Aorta (tissue), 5 donors: ENCODE measurements around the gene C10orf71. TPM values are rescaled to one million over a fixed set of nuclear protein-coding genes. Genes with fewer than 3 reads are reported as not detected.

Experiments
- ATAC-seq: fragments of 200-7000 bp; cut with Tn5 transposase; one replicate; pipeline ENCODE4 v1.9.1; 2022; ENCODE audit warnings: moderate library complexity; ENCODE audit not compliant: low FRiP score
- DNase-seq, 2 donors: peaks; one replicate each; pipeline ENCODE4 v3.0.0-alpha.2; 2020
- H3K27ac ChIP-seq, 2 donors: one replicate each; pipeline ENCODE4 v1.5.1; 2013; ENCODE audit warnings: low read length in 2 of 2, mild to moderate bottlenecking in 2 of 2, moderate library complexity in 2 of 2, control low read depth in 1 of 2, inconsistent platforms in 1 of 2, low read depth in 1 of 2
- H3K27me3 ChIP-seq, 2 donors: one replicate each; pipeline ENCODE4 v1.6.1; 2013; ENCODE audit warnings: control low read depth in 1 of 2, low read length in 1 of 2, mild to moderate bottlenecking in 1 of 2, moderate library complexity in 1 of 2; ENCODE audit not compliant: insufficient read depth in 2 of 2, control insufficient read depth in 1 of 2
- H3K36me3 ChIP-seq, 2 donors: one replicate each; pipeline ENCODE4 v1.6.1; 2013; ENCODE audit warnings: control low read depth in 1 of 2, low read length in 1 of 2, mild to moderate bottlenecking in 1 of 2; ENCODE audit not compliant: insufficient read depth in 2 of 2, control insufficient read depth in 1 of 2
- H3K4me1 ChIP-seq, 2 donors: one replicate each; pipeline ENCODE4 v1.6.1; 2013; ENCODE audit warnings: low read length in 2 of 2, control low read depth in 1 of 2, mild to moderate bottlenecking in 1 of 2, moderate library complexity in 1 of 2; ENCODE audit not compliant: insufficient read depth in 2 of 2, control insufficient read depth in 1 of 2
- H3K4me3 ChIP-seq, 2 donors: one replicate each; pipeline ENCODE4 v1.5.1; 2013; ENCODE audit warnings: low read length in 2 of 2, control low read depth in 1 of 2, mild to moderate bottlenecking in 1 of 2
- H3K9me3 ChIP-seq: one replicate; pipeline ENCODE4 v1.6.1; 2013; ENCODE audit warnings: mild to moderate bottlenecking, low read length; ENCODE audit not compliant: control insufficient read depth
- WGBS, 2 donors: extraction: QIAGEN DNeasy Blood & Tissue Kit; methylation state at CpG; one replicate each; pipeline ENCODE4 v1.1.7; 2013; 5-methylcytosine and 5-hydroxymethylcytosine counted together
- intact Hi-C, 2 donors: fragments of 100-400 bp; cut with DNase I; formaldehyde crosslinking; loops; one replicate each; pipeline versions ENCODE4 v1.14.2 to v1.15.0; 2022
- polyA plus RNA-seq, 2 donors: library from polyadenylated mRNA; stranded (reverse); fragments of 200-250 nt; gene quantifications; one replicate each; pipeline ENCODE4 v1.2.3, GENCODE V29; 2013
- total RNA-seq, 2 donors: library from RNA; stranded (reverse); fragmentation: NEBNext Ultra II Directional; extraction: Animal tissue kit (Norgen Biotek cat#: 25700); gene quantifications; one replicate each; pipeline ENCODE4 v1.2.1, GENCODE V29; 2021
- donor health status: healthy with polysubstance abuse.
- donor health status: Bipolar disorder and iron deficiency.
- donor health status: DM: no; HTN: no; CAD: no.
- donor health status: DM: no; HTN: no; CAD: no.
- donor health status: DM: yes; HTN: yes; CAD: no.

Gene C10orf71
- total and polyA plus RNA-seq, 4 donors = 0.09 to 0.13 (median 0.13) TPM; not detected in 1

GRCh38 chr10:49313501-49314070 is 14.6 kb downstream of the C10orf71 start:
- ATAC-seq = no peak
- Histone ChIP-seq H3K27ac (no peak overlapping the region), H3K9me3 (peaks cover 5% of the 10 kb centered on the region), H3K27me3 (no peaks in the 10 kb centered on the region), H3K4me1 (no peaks in the 10 kb centered on the region), H3K4me3 (no peak overlapping the region), H3K36me3 (no peaks in the 10 kb centered on the region)
- intact Hi-C loops = no loop called here
- 70 to 75% methylated on average over 11 of the region's 11 CpGs for WGBS, 2 donors
- DNase-seq = no peak

GRCh38 chr10:49314806-49315205 is 15.8 kb downstream of the C10orf71 start:
- H3K27ac ChIP-seq = no peak overlapping the region
- H3K4me1 ChIP-seq = no peaks in the 10 kb centered on the region

GRCh38 chr10:49318028-49318427 is 19.1 kb downstream of the C10orf71 start:
- Histone ChIP-seq H3K9me3 (no peaks in the 10 kb centered on the region), H3K27me3 (no peaks in the 10 kb centered on the region), H3K36me3 (no peaks in the 10 kb centered on the region), H3K4me1 (no peaks in the 10 kb centered on the region), H3K27ac (no peak overlapping the region), H3K4me3 (no peak overlapping the region)
- intact Hi-C loops = no loop called here
- DNase-seq = no peak
- 91 to 92% methylated on average over 6 of the region's 6 CpGs for WGBS, 2 donors
- ATAC-seq = no peak

More at GRCh38 chr10:49314806-49315205, 15.8 kb downstream of the C10orf71 start:
- H3K9me3 ChIP-seq = no peaks in the 10 kb centered on the region
- DNase-seq = no peak
- no peaks in the 10 kb centered on the region for H3K27me3 ChIP-seq
- intact Hi-C loops = no loop called here
- ATAC-seq = no peak
- no peaks in the 10 kb centered on the region for H3K36me3 ChIP-seq
- no peak overlapping the region for H3K4me3 ChIP-seq
- WGBS, 2 donors = 91 to 92% methylated on average over 5 of the region's 5 CpGs

GRCh38 chr10:49318755-49319154 is 19.8 kb downstream of the C10orf71 start:
- Histone ChIP-seq H3K4me3 (no peak overlapping the region), H3K4me1 (no peaks in the 10 kb centered on the region), H3K27me3 (no peaks in the 10 kb centered on the region), H3K9me3 (no peaks in the 10 kb centered on the region), H3K36me3 (no peaks in the 10 kb centered on the region), H3K27ac (no peak overlapping the region)
- no peak for ATAC-seq
- DNase-seq = no peak
- intact Hi-C loops = no loop called here

- WGBS, 2 donors = 83 to 95% methylated on average over 1 of the region's 1 CpG
- no peaks in the 10 kb centered on the region for H3K27me3 ChIP-seq
- intact Hi-C loops = no loop called here
- no peak overlapping the region for H3K4me3 ChIP-seq
- DNase-seq (no peak), ATAC-seq (no peak)
- no peaks in the 10 kb centered on the region for H3K36me3 ChIP-seq
- H3K27ac ChIP-seq = no peak overlapping the region
- no peaks in the 10 kb centered on the region for H3K4me1 ChIP-seq
- H3K9me3 ChIP-seq = no peaks in the 10 kb centered on the region
These were observed 20.2 kb downstream of the C10orf71 start for GRCh38 chr10:49319206-49319605.

GRCh38 chr10:49320191-49320590 is 21.2 kb downstream of the C10orf71 start:
- no peak for ATAC-seq
- 92 to 95% methylated on average over 2 of the region's 2 CpGs for WGBS, 2 donors
- intact Hi-C loops = no loop called here
- DNase-seq = no peak
- Histone ChIP-seq H3K36me3 (no peaks in the 10 kb centered on the region), H3K27ac (no peak overlapping the region), H3K4me3 (no peak overlapping the region), H3K9me3 (no peaks in the 10 kb centered on the region), H3K4me1 (no peaks in the 10 kb centered on the region), H3K27me3 (no peaks in the 10 kb centered on the region)

- 49 to 57% methylated on average over 3 of the region's 3 CpGs for WGBS, 2 donors
- ATAC-seq (no peak), DNase-seq (no peak)
- no peaks in the 10 kb centered on the region for H3K9me3 ChIP-seq
- intact Hi-C loops = no loop called here
- no peak overlapping the region for H3K27ac ChIP-seq
- H3K4me3 ChIP-seq = no peak overlapping the region
- H3K4me1 ChIP-seq = no peaks in the 10 kb centered on the region
- no peaks in the 10 kb centered on the region for H3K36me3 ChIP-seq
- no peaks in the 10 kb centered on the region for H3K27me3 ChIP-seq
These were observed 22.1 kb downstream of the C10orf71 start for GRCh38 chr10:49321021-49321420.

GRCh38 chr10:49322371-49323170 is 23.6 kb downstream of the C10orf71 start:
- no peaks in the 10 kb centered on the region for H3K9me3 ChIP-seq
- no peaks in the 10 kb centered on the region for H3K36me3 ChIP-seq
- no peaks in the 10 kb centered on the region for H3K4me1 ChIP-seq
- no peaks in the 10 kb centered on the region for H3K27me3 ChIP-seq
- WGBS, 2 donors = 86 to 87% methylated on average over 26 of the region's 26 CpGs
- no peak for DNase-seq
- H3K4me3 ChIP-seq = no peak overlapping the region
- no peak overlapping the region for H3K27ac ChIP-seq
- intact Hi-C loops = no loop called here
- no peak for ATAC-seq
